ENCODE data around the gene ABLIM2. TPM values are rescaled to one million over a fixed set of nuclear protein-coding genes. Genes with fewer than 3 reads are reported as not detected.

Gene ABLIM2
- total and polyA plus RNA-seq, 2 of the 13 experiments (the other 11 are each of a cell fraction or from before 2014, with no cell fraction given) = 0.20 to 0.37 TPM

DNA sequence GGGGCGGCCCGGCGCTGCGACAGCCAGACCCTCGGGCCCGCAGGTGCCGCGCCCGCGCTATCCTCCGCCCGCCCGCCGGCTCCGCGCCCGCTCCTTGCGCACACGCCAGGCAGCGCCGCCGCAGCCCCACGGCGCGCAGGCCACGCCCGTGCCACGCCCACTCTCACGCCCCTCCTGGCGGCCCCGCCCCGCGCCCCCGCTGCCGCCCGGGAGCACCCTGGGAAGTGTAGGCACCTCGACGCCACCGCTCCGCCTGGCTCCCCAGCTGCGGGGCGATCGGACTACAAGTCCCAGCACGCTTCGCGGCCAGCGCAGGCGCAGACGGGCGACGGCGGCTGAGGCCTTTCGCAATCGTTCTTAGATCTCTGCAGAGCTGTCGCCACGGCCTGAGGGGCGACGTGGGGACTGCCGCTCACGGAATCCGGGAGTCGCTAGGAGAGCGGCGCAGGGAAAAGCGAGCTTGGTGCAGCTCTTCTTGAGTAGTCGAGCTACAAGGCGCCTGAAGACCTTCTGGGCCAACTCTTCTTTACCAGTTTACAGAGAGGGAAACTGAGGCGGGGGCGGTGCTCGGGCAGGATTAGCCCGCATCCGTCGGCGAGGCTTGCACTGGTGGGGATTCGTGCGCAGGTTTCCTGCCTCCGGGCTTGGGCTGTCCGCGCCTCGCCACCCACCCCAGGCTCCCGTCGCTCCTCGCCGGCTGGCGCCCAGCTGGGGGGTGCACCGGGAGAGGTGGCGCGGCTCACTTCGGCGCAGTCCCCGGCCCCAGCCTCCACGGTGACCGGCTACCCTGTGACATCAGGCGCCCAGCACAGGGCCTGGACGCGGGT is at the start of gene ABLIM2 (continued):
- TF ChIP-seq, protein P1, sequence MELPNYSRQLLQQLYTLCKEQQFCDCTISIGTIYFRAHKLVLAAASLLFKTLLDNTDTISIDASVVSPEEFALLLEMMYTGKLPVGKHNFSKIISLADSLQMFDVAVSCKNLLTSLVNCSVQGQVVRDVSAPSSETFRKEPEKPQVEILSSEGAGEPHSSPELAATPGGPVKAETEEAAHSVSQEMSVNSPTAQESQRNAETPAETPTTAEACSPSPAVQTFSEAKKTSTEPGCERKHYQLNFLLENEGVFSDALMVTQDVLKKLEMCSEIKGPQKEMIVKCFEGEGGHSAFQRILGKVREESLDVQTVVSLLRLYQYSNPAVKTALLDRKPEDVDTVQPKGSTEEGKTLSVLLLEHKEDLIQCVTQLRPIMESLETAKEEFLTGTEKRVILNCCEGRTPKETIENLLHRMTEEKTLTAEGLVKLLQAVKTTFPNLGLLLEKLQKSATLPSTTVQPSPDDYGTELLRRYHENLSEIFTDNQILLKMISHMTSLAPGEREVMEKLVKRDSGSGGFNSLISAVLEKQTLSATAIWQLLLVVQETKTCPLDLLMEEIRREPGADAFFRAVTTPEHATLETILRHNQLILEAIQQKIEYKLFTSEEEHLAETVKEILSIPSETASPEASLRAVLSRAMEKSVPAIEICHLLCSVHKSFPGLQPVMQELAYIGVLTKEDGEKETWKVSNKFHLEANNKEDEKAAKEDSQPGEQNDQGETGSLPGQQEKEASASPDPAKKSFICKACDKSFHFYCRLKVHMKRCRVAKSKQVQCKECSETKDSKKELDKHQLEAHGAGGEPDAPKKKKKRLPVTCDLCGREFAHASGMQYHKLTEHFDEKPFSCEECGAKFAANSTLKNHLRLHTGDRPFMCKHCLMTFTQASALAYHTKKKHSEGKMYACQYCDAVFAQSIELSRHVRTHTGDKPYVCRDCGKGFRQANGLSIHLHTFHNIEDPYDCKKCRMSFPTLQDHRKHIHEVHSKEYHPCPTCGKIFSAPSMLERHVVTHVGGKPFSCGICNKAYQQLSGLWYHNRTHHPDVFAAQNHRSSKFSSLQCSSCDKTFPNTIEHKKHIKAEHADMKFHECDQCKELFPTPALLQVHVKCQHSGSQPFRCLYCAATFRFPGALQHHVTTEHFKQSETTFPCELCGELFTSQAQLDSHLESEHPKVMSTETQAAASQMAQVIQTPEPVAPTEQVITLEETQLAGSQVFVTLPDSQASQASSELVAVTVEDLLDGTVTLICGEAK (IDR thresholded peaks at IDR 0.05) = no peak
- TF ChIP-seq, protein P1 (CRISPR knock-in tag; IDR thresholded peaks at IDR 0.05) = peak; percentile 43; the same call in 1 of the 2 replicates
- TF ChIP-seq, protein P2, sequence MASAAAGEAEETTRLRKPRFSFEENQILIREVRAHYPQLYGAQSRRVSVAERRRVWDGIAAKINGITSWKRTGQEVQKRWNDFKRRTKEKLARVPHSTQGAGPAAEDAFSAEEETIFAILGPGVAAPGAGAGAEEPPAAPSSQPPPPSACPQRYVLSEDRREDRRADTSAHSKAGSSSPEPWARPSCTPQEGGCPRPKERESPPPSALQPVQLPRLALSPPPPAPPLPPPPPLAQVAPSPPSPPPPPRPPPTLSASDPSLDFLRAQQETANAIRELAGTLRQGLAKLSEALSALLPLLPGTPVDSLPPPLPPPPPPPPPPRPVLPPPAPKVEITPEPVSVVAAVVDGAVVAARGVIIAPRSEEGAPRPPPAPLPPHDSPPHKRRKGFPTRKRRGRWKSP (CRISPR knock-in tag; IDR thresholded peaks at IDR 0.05) = peak; percentile 78
- TF ChIP-seq SMAD3 (CRISPR knock-in tag; IDR thresholded peaks at IDR 0.05) = 0 out of 2 replicates have a peak, but pooled peaks have one; percentile 43
- TF ChIP-seq ELF3 (CRISPR knock-in tag; IDR thresholded peaks at IDR 0.05) = 0 out of 2 replicates have a peak, but pooled peaks have one; percentile 15
- TF ChIP-seq CEBPG (CRISPR knock-in tag; IDR thresholded peaks at IDR 0.05) = peak; percentile 99
- TF ChIP-seq, protein P3, sequence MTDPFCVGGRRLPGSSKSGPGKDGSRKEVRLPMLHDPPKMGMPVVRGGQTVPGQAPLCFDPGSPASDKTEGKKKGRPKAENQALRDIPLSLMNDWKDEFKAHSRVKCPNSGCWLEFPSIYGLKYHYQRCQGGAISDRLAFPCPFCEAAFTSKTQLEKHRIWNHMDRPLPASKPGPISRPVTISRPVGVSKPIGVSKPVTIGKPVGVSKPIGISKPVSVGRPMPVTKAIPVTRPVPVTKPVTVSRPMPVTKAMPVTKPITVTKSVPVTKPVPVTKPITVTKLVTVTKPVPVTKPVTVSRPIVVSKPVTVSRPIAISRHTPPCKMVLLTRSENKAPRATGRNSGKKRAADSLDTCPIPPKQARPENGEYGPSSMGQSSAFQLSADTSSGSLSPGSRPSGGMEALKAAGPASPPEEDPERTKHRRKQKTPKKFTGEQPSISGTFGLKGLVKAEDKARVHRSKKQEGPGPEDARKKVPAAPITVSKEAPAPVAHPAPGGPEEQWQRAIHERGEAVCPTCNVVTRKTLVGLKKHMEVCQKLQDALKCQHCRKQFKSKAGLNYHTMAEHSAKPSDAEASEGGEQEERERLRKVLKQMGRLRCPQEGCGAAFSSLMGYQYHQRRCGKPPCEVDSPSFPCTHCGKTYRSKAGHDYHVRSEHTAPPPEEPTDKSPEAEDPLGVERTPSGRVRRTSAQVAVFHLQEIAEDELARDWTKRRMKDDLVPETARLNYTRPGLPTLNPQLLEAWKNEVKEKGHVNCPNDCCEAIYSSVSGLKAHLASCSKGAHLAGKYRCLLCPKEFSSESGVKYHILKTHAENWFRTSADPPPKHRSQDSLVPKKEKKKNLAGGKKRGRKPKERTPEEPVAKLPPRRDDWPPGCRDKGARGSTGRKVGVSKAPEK (CRISPR knock-in tag; IDR thresholded peaks at IDR 0.05; ENCODE audit: borderline replicate concordance) = no peak
- no peak for TF ChIP-seq SMARCE1 (IDR thresholded peaks at IDR 0.05; ENCODE audit: borderline replicate concordance)
- no peak for TF ChIP-seq SP140L (CRISPR knock-in tag; IDR thresholded peaks at IDR 0.05; ENCODE audit: borderline replicate concordance)
- TF ChIP-seq KDM6A (CRISPR knock-in tag; IDR thresholded peaks at IDR 0.05; ENCODE audit: low read depth) = no peak
- peak; percentile 95 for TF ChIP-seq ZNF143 (CRISPR knock-in tag; IDR thresholded peaks at IDR 0.05)
- TF ChIP-seq ZNF124 (CRISPR knock-in tag; IDR thresholded peaks at IDR 0.05) = no peak
- TF ChIP-seq NCOA5 (CRISPR knock-in tag; IDR thresholded peaks at IDR 0.05) = no peak
- TF ChIP-seq ZFP82 (CRISPR knock-in tag; IDR thresholded peaks at IDR 0.05; ENCODE audit: borderline replicate concordance) = no peak
- TF ChIP-seq ZNF792 (CRISPR knock-in tag; IDR thresholded peaks at IDR 0.05) = no peak
- no peak for TF ChIP-seq HNF4G (IDR thresholded peaks at IDR 0.05; ENCODE audit: borderline replicate concordance, low read depth, low read length)
- no peak for TF ChIP-seq HNF4G (CRISPR knock-in tag; IDR thresholded peaks at IDR 0.05; ENCODE audit: borderline replicate concordance, low read depth)
- no peak for TF ChIP-seq NCOR1 (IDR thresholded peaks at IDR 0.05; ENCODE audit: borderline replicate concordance, low read length)

Measured in HepG2 (cell line).